Activated CD8-positive, alpha-beta T cell treated with anti-CD3 and anti-CD28 coated beads, Interleukin-2, amount 10 ng/mL, durations not matched to agents 7 days and 5 days (primary cell): ENCODE results near the gene OR6B1. TPM values are rescaled to one million over a fixed set of nuclear protein-coding genes. Genes with fewer than 3 reads are reported as not detected.

ENCODE experiments used
- ATAC-seq: fragments of 150-1000 bp; cut with Tn5 transposase; one replicate; pipeline ENCODE4 v1.10.0; 2021; ENCODE audit warnings: moderate library complexity
- CTCF ChIA-PET: fragments of 350-600 bp; sonication (Branson Sonifier 250); formaldehyde crosslinking; loops from one replicate; lab custom pipeline; 2021; ENCODE audit warnings: antibody characterized with exemption; lab: Charles Lee
- POLR2A ChIA-PET: fragments of 350-600 bp; sonication (Branson Sonifier 250); formaldehyde crosslinking; loops from one replicate; lab custom pipeline; 2021; ENCODE audit warnings: antibody characterized with exemption; lab: Charles Lee
- DNase-seq: peaks from one replicate; pipeline ENCODE4 v3.0.0-alpha.2; 2020
- H3K27ac Mint-ChIP-seq: one replicate; pipeline ENCODE4 v1.8.0; 2021; ENCODE audit warnings: mild to moderate bottlenecking, mixed read lengths
- H3K27me3 Mint-ChIP-seq: one replicate; pipeline ENCODE4 v1.8.0; 2021; ENCODE audit warnings: low read depth, mixed read lengths
- H3K36me3 Mint-ChIP-seq: one replicate; pipeline ENCODE4 v1.8.0; 2021; ENCODE audit warnings: low read depth, mixed read lengths
- H3K4me1 Mint-ChIP-seq: one replicate; pipeline ENCODE4 v1.8.0; 2021; ENCODE audit warnings: low read depth, mixed read lengths
- H3K4me3 Mint-ChIP-seq: one replicate; pipeline ENCODE4 v1.8.0; 2021; ENCODE audit warnings: mild to moderate bottlenecking, mixed read lengths
- H3K9me3 Mint-ChIP-seq: one replicate; pipeline ENCODE4 v1.8.0; 2022; ENCODE audit warnings: mixed read lengths; ENCODE audit not compliant: insufficient read depth
- total RNA-seq, 2 experiments: library from RNA; stranded (reverse); gene quantifications; one replicate each; pipeline ENCODE4 v1.2.3, GENCODE V29; 2021

The OR6B1 gene
- total RNA-seq = not detected

DNA sequence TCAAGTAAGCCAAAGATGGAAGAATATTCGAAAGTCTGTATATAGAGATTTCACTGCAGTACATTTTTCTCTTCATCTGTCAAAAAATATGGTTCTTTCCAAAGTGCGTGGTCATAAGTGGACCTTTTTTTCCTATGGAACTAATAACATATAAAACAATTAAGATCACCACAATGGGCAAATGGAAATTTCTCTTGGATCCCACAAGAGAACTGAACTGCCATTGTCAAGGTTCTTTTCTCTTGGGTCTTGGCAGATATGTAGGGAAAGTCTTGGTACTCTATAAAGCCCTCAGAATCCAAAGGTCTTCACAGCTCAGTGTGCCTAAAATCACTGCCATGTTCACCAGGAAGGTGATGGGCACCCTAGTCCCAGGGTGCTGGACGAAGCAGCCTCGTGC is at the start of gene OR6B1:
TSS of gene OR6B1 (plus strand) at position 301 of the 400 bp plus-strand sequence. CDS start 3,677 bp downstream, outside the sequence.
- no peak for DNase-seq
- H3K27me3 Mint-ChIP-seq = no peaks in the 10 kb centered on the region
- H3K4me3 Mint-ChIP-seq = no peak within 1 kb of the TSS
- ChIA-PET CTCF (no interaction called here), POLR2A (no interaction called here)
- H3K36me3 Mint-ChIP-seq = no peaks in the 10 kb centered on the region
- H3K9me3 Mint-ChIP-seq = no peaks in the 10 kb centered on the region
- H3K27ac Mint-ChIP-seq = no peak within 1 kb of the TSS
- no peak for ATAC-seq
- H3K4me1 Mint-ChIP-seq = no peaks in the 10 kb centered on the region

DNA sequence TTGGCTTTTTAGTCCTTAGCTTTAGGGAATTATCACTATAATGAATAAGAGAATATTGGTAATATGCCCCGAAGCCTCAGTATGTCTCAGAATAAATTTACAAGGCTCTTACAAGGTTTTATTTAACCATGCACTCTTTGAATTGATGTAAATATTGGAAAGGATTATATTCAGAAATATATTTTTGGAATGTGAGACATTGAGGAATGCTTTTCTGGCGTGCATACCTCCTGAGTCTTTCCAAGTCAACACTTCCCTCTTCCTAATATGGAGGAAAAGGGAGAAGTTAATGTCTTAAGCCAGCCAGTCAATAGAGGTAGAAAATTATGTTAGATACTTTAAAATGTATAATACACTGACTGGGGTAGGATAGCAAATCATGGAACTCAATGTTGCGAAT is 46.7 kb upstream of the OR6B1 start:
- Mint-ChIP-seq H3K4me3 (no peak overlapping the region), H3K27ac (no peak overlapping the region), H3K4me1 (no peaks in the 10 kb centered on the region), H3K27me3 (peaks cover 15% of the 10 kb centered on the region), H3K36me3 (no peaks in the 10 kb centered on the region), H3K9me3 (no peaks in the 10 kb centered on the region)
- DNase-seq (no peak), ATAC-seq (no peak)
- CTCF ChIA-PET = no interaction called here
- POLR2A ChIA-PET = no interaction called here

DNA sequence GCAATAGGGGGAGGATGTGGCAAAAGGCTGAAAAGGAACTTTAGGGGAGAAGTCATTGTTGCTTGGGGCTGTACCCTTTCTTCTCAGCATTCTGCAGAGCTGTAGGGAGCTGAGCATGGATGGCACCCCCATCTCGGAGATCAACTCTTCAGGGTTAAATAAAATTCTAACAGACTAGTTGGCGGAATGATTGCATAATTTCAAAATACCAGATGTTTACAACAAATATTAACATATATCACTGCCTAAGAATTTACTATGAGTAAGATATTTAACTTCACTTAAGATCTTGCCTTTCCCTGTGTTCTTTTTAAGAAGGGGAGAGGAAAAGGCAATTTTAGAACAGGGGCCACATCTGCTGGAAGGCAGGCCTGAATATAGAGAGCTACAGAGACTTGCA is 46.0 kb upstream of the OR6B1 start:
- Mint-ChIP-seq H3K27me3 (peaks cover 15% of the 10 kb centered on the region), H3K9me3 (no peaks in the 10 kb centered on the region), H3K36me3 (no peaks in the 10 kb centered on the region), H3K4me1 (no peaks in the 10 kb centered on the region), H3K27ac (no peak overlapping the region), H3K4me3 (no peak overlapping the region)
- CTCF ChIA-PET = no interaction called here
- ATAC-seq (no peak), DNase-seq (no peak)
- POLR2A ChIA-PET = no interaction called here

DNA sequence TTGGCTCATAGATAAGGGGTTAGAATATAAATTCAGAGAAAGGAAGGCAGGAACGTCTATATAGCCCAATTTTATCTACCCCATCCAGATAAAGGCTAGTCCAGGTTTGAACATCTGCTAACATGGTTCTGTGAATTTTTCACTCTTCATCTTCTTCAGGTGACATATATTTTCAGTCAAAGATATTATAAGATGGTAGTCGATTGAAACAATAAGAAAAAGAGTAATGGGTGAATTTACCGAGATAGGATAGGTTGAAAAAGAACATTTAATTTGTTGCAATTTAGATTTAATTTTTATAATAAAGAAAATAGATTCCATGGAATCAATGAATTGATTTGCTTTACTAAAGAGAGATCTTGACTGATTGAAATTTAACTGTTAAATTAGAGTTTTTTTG is 45.6 kb upstream of the OR6B1 start, which contains the start of gene OR2F1:
TSS of gene OR2F1 (plus strand) at position 301 of the 400 bp plus-strand sequence. CDS start 5,127 bp downstream, outside the sequence.
- CTCF ChIA-PET = no interaction called here
- ATAC-seq (no peak), DNase-seq (no peak)
- POLR2A ChIA-PET = no interaction called here
- H3K4me1 Mint-ChIP-seq = no peaks in the 10 kb centered on the region
- no peaks in the 10 kb centered on the region for H3K36me3 Mint-ChIP-seq
- H3K27ac Mint-ChIP-seq = no peak within 1 kb of the TSS
- H3K9me3 Mint-ChIP-seq = no peaks in the 10 kb centered on the region
- H3K4me3 Mint-ChIP-seq = no peak within 1 kb of the TSS
- peaks cover 15% of the 10 kb centered on the region for H3K27me3 Mint-ChIP-seq

DNA sequence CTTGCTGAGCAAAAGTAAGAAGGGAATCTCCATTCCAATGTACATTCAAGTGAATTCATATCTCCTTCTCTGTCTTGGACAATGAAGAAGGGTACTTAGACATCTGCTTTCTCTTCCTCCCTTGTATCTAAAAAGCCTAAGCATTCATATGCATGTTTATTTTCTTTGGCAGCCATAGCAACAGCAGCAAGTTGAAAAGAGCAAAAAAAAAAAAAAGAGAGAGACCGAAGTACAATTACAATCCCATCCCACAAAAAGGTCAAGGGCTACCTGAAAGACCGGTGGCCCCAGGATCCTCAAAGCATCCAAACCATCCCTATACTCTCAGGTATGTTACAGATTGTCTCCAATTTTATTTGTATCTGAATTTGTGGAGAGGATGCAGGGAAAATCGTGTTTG is 41.3 kb upstream of the OR6B1 start:
- ChIA-PET POLR2A (no interaction called here), CTCF (no interaction called here)
- Mint-ChIP-seq H3K36me3 (no peaks in the 10 kb centered on the region), H3K27ac (no peak overlapping the region), H3K4me3 (no peak overlapping the region), H3K4me1 (no peaks in the 10 kb centered on the region), H3K9me3 (no peaks in the 10 kb centered on the region), H3K27me3 (peaks cover 15% of the 10 kb centered on the region)
- no peak for ATAC-seq
- DNase-seq = no peak

DNA sequence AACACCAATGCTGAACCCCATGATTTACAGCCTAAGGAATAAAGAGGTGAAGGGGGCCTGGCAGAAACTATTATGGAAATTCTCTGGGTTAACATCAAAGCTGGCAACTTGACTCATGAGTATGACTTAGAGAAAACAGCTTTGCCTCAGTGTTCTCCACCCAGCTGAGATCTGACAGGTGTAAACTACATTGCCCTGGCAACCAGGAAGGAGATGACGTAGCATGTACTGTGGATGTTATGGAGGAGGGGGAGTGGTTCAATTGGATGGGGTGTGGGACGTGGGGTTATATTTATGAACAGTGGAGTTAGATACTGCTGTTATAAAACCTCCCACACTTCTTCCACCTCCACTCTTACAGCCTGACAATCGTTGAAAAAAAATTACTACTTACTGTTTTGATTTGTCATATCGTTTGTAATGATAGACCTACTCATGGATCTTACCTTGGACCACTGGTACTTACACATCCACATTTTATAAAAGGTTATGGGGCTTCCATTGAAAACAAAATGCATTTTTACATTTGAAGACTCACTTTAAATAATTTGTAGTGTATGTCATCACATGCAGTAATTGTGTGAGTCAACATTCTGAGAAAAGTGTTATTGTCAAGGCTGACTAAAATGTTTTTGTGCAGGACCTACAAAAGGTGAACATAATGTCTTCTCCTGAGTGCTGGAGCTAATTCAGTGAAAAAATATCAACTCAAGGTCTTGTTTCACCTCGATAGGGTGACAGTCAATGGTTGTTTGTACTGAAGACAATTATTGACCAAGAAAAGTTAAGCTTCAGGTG is 39.1 kb upstream of the OR6B1 start:
- no peak for ATAC-seq
- H3K27ac Mint-ChIP-seq = no peak overlapping the region
- POLR2A ChIA-PET = no interaction called here

DNA sequence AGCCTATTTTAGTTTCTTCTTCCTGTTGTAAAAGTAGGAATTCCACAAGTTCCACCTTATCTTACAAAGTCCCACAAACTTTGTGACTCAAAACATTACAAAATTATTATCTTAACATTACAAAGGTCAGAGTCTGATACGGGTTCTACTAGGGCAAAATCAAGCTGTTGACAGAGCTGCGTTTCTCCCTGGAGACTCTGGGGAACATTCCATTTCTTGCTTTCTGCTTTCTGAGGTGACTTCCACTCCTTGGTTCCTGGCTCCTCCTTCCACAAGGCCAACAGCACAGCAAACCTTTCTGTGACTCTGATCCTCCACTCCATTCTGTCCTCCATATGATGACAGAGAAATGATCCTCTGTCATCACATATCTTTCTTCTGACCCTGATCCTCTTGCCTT is 34.8 kb upstream of the OR6B1 start:
- DNase-seq (no peak), ATAC-seq (no peak)
- ChIA-PET CTCF (no interaction called here), POLR2A (no interaction called here)
- Mint-ChIP-seq H3K36me3 (no peaks in the 10 kb centered on the region), H3K9me3 (no peaks in the 10 kb centered on the region), H3K4me3 (no peak overlapping the region), H3K27me3 (peaks cover 2% of the 10 kb centered on the region), H3K27ac (no peak overlapping the region), H3K4me1 (no peaks in the 10 kb centered on the region)

More for the DNA sequence above, 39.1 kb upstream of the OR6B1 start:
- Mint-ChIP-seq H3K9me3 (no peaks in the 10 kb centered on the region), H3K4me3 (no peak overlapping the region), H3K4me1 (no peaks in the 10 kb centered on the region), H3K27me3 (peaks cover 14% of the 10 kb centered on the region), H3K36me3 (no peaks in the 10 kb centered on the region)
- no peak for DNase-seq
- CTCF ChIA-PET = no interaction called here

DNA sequence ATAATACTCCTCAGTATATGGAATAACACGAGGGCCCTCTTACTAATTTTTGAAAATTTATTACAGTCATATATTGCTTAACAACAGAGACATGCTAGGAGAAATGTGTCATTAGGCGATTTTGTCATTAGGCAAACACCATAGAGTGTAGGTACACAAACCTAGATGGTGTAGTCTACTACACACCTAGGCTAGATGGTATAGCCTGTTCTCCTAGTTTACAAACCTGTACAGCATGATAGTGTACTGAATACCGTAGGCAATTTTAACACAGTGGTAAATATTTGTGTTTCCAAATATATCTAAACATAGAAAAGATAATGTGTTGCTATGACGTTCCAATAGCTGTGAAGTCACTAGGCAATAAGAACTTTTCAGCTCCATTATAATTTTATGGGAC is 32.7 kb upstream of the OR6B1 start:
- CTCF ChIA-PET = no interaction called here
- no peak overlapping the region for H3K4me3 Mint-ChIP-seq
- DNase-seq = no peak

DNA sequence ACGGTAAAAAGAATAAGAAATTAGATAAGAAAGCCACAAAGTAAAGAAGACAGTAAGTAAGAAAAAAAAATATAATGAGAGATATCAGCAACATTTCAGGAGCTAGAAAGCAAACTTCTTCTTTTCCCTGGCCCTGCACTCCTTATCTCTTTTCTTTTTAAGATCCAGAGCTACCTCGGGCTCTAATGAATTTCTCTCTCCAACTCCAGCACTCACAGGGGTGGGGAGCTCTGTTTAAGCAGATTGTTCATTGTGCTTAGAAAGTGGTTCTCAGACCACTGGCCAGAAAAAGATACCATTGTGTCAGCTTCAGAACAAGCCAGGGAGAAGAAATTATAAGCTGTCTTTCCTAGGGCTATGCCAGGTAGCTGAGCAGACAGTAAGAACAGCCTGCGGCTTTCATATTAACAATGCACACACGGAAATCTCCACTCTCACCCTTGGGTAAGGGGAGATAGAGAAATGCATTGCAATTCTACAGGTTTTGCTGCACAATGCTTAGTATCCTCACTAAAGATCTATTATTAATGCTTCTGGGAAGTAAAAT is 26.2 kb upstream of the OR6B1 start:
- no peak overlapping the region for H3K27ac Mint-ChIP-seq
- H3K4me3 Mint-ChIP-seq = no peak overlapping the region
- ChIA-PET POLR2A (no interaction called here), CTCF (no interaction called here)
- no peaks in the 10 kb centered on the region for H3K36me3 Mint-ChIP-seq
- H3K4me1 Mint-ChIP-seq = no peaks in the 10 kb centered on the region
- no peaks in the 10 kb centered on the region for H3K27me3 Mint-ChIP-seq
- no peak for ATAC-seq
- DNase-seq = no peak
- H3K9me3 Mint-ChIP-seq = no peaks in the 10 kb centered on the region

More for the DNA sequence above, 32.7 kb upstream of the OR6B1 start:
- POLR2A ChIA-PET = no interaction called here
- H3K36me3 Mint-ChIP-seq = no peaks in the 10 kb centered on the region
- H3K27ac Mint-ChIP-seq = no peak overlapping the region
- H3K27me3 Mint-ChIP-seq = peaks cover 2% of the 10 kb centered on the region
- no peaks in the 10 kb centered on the region for H3K4me1 Mint-ChIP-seq
- no peaks in the 10 kb centered on the region for H3K9me3 Mint-ChIP-seq
- no peak for ATAC-seq

DNA sequence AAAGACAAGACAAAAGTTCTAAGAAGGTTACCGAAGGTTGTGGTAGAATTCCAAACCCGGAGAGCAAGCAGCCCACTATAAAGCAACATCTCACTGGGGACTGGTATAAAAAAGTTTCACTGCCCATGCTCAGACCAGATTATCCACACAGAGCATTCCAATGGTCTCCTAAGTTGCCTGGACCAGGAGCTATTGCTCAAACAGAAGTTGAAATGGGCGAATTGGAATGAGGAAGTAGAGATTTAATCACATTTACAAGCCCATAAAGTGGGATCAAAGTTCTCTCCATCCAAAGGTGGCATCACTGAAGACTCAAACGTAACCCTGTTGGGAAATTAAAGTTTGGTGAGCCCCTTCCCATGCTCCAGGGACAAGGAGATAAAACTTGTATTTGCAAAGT is 25.7 kb upstream of the OR6B1 start:
- H3K9me3 Mint-ChIP-seq = no peaks in the 10 kb centered on the region
- H3K27me3 Mint-ChIP-seq = no peaks in the 10 kb centered on the region
- DNase-seq (no peak), ATAC-seq (no peak)
- ChIA-PET POLR2A (no interaction called here), CTCF (no interaction called here)
- no peak overlapping the region for H3K4me3 Mint-ChIP-seq
- H3K27ac Mint-ChIP-seq = no peak overlapping the region
- no peaks in the 10 kb centered on the region for H3K36me3 Mint-ChIP-seq
- no peaks in the 10 kb centered on the region for H3K4me1 Mint-ChIP-seq

DNA sequence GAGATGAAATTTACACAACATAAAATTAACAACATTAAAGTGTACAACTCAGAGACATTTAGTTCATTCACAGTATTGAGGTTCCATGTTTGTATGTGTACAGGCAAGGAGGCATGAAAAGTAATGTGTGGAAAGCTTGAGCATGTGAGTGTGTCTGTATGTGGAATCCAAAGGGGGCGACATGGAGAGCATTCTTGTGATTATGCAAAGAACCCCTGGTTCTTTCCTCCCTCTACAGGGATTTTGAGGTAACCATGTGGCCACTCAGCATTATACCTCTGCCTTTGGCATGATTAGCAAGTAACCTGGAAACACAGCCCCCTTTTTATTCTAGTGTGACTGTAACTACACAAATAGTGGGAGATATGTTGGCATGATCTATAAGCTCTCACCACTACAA is 24.5 kb upstream of the OR6B1 start:
- POLR2A ChIA-PET = no interaction called here
- H3K36me3 Mint-ChIP-seq = no peaks in the 10 kb centered on the region
- DNase-seq = no peak

DNA sequence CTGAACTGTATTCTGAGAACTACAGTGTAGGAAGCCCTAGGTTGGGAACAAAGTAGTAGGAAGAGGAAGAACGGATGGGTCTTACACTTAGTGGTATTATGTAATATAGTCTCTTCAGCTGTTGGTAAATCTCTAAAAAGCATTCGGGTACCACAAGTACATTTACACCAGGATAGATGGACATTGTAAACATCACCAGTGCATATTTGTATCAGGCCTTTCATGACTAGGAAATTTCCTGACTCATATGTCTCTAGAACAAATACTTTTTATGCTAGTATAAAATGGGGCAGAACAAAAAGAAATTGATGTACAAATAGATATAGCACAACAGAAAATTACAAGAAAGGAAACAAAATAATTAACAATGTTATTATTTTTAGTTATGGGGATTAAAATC is 21.5 kb upstream of the OR6B1 start:
- Mint-ChIP-seq H3K27ac (no peak overlapping the region), H3K27me3 (no peaks in the 10 kb centered on the region), H3K9me3 (no peaks in the 10 kb centered on the region), H3K36me3 (no peaks in the 10 kb centered on the region), H3K4me3 (no peak overlapping the region), H3K4me1 (no peaks in the 10 kb centered on the region)
- ChIA-PET POLR2A (no interaction called here), CTCF (no interaction called here)
- no peak for ATAC-seq
- no peak for DNase-seq

More for the DNA sequence above, 24.5 kb upstream of the OR6B1 start:
- H3K27me3 Mint-ChIP-seq = no peaks in the 10 kb centered on the region
- H3K4me3 Mint-ChIP-seq = no peak overlapping the region
- no peaks in the 10 kb centered on the region for H3K4me1 Mint-ChIP-seq
- CTCF ChIA-PET = interaction anchor here (0.7 to 0.9 kb wide), 2 partner anchors 10 to 153 kb away, joined by 3 to 4 read pairs; no protein-coding TSS in a partner anchor
- H3K9me3 Mint-ChIP-seq = no peaks in the 10 kb centered on the region
- no peak for ATAC-seq
- no peak overlapping the region for H3K27ac Mint-ChIP-seq
